KMS-11 (cell line): Measurements from ENCODE around the gene PTGIS.
A peak's percentile ranks its signal among the peaks of the same experiment; 100 is the strongest.

ENCODE experiments used
- H2AFZ ChIP-seq: fragments of 200-600 bp; sonication (generic); 2 replicates; pipeline ENCODE4 v1.6.1; 2016; ENCODE audit warnings: antibody characterized with exemption, mixed run types, low read depth
- H3K27ac ChIP-seq: fragments of 200-600 bp; sonication (generic); 2 replicates; pipeline ENCODE4 v1.6.1; 2016; ENCODE audit warnings: mild to moderate bottlenecking, mixed run types
- H3K27me3 ChIP-seq: fragments of 200-600 bp; sonication (generic); 2 replicates; pipeline ENCODE4 v1.6.1; 2017; ENCODE audit warnings: mild to moderate bottlenecking, low read depth, mixed run types, moderate library complexity; ENCODE audit not compliant: insufficient read depth
- H3K36me3 ChIP-seq: fragments of 200-600 bp; sonication (generic); 2 replicates; pipeline ENCODE4 v1.6.1; 2017; ENCODE audit warnings: mild to moderate bottlenecking, mixed run types; ENCODE audit not compliant: insufficient read depth
- H3K4me1 ChIP-seq: fragments of 200-600 bp; sonication (generic); 2 replicates; pipeline ENCODE4 v1.6.1; 2016; ENCODE audit warnings: mild to moderate bottlenecking, low read depth, mixed run types; ENCODE audit not compliant: poor library complexity, severe bottlenecking
- H3K4me2 ChIP-seq: fragments of 200-600 bp; sonication (generic); 2 replicates; pipeline ENCODE4 v1.7.0; 2016; ENCODE audit warnings: mild to moderate bottlenecking, mixed run types
- H3K4me3 ChIP-seq: fragments of 200-600 bp; sonication (generic); IDR thresholded peaks from 2 replicates; pipeline ENCODE4 v1.6.1; 2017; ENCODE audit warnings: low read depth, low read length, mixed read lengths; ENCODE audit not compliant: insufficient read depth
- H3K79me2 ChIP-seq: fragments of 200-600 bp; sonication (generic); 2 replicates; pipeline ENCODE4 v1.6.1; 2016; ENCODE audit warnings: low read depth, mixed run types; ENCODE audit not compliant: insufficient read depth
- H3K9ac ChIP-seq: fragments of 200-600 bp; sonication (generic); 2 replicates; pipeline ENCODE4 v1.6.1; 2016; ENCODE audit warnings: mild to moderate bottlenecking, mixed run types
- H4K20me1 ChIP-seq: fragments of 200-600 bp; sonication (generic); 2 replicates; pipeline ENCODE4 v1.6.1; 2016; ENCODE audit warnings: mild to moderate bottlenecking, mixed run types; ENCODE audit not compliant: insufficient read depth
- CTCF ChIP-seq: fragments of 200-600 bp; sonication (generic); conservative IDR thresholded peaks from 2 replicates; pipeline ENCODE4 v1.6.1; 2017; ENCODE audit warnings: low read depth, mild to moderate bottlenecking, antibody characterized with exemption, low read length, moderate library complexity, mixed read lengths

PTGIS gene

GRCh38 chr20:49489688-49490087 lies 78.2 kb downstream of the PTGIS start:
- Histone ChIP-seq H3K4me2 (no peak overlapping the region), H3K4me3 (no peak overlapping the region), H4K20me1 (no peaks in the 10 kb centered on the region), H3K9ac (no peak overlapping the region), H3K79me2 (no peaks in the 10 kb centered on the region), H3K27me3 (peaks cover 20% of the 10 kb centered on the region; the same call in 1 of the 2 replicates), H2AFZ (no peak overlapping the region), H3K27ac (no peak overlapping the region), H3K4me1 (no peaks in the 10 kb centered on the region), H3K36me3 (no peaks in the 10 kb centered on the region)
- no peak for TF ChIP-seq CTCF

- H2AFZ ChIP-seq = no peak overlapping the region
- no peak overlapping the region for H3K4me3 ChIP-seq
These were observed 81.9 kb downstream of the PTGIS start for GRCh38 chr20:49486064-49486463.

GRCh38 chr20:49485563-49485962 lies 82.4 kb downstream of the PTGIS start:
- no peak overlapping the region for H2AFZ ChIP-seq
- no peak overlapping the region for H3K4me2 ChIP-seq
- H3K9ac ChIP-seq = no peak overlapping the region
- H3K4me3 ChIP-seq = no peak overlapping the region
- H3K27me3 ChIP-seq = peaks cover 33% of the 10 kb centered on the region
- no peaks in the 10 kb centered on the region for H3K36me3 ChIP-seq
- H3K27ac ChIP-seq = no peak overlapping the region
- TF ChIP-seq CTCF = no peak
- H3K4me1 ChIP-seq = peaks cover 4% of the 10 kb centered on the region
- H3K79me2 ChIP-seq = no peaks in the 10 kb centered on the region
- H4K20me1 ChIP-seq = no peaks in the 10 kb centered on the region

More at GRCh38 chr20:49486064-49486463, 81.9 kb downstream of the PTGIS start:
- H3K9ac ChIP-seq = no peak overlapping the region
- H3K27me3 ChIP-seq = peaks cover 31% of the 10 kb centered on the region
- H3K4me1 ChIP-seq = peaks cover 4% of the 10 kb centered on the region
- TF ChIP-seq CTCF = no peak
- no peaks in the 10 kb centered on the region for H3K79me2 ChIP-seq
- no peaks in the 10 kb centered on the region for H4K20me1 ChIP-seq
- no peak overlapping the region for H3K27ac ChIP-seq
- no peak overlapping the region for H3K4me2 ChIP-seq
- no peaks in the 10 kb centered on the region for H3K36me3 ChIP-seq

GRCh38 chr20:49484180-49485140 lies 83.5 kb downstream of the PTGIS start:
- no peak overlapping the region for H3K4me3 ChIP-seq
- peak; percentile 69 for TF ChIP-seq CTCF
- H3K79me2 ChIP-seq = no peaks in the 10 kb centered on the region
- H3K4me2 ChIP-seq = peak overlapping the region; percentile 64
- no peak overlapping the region; the same call in 1 of the 2 replicates for H3K9ac ChIP-seq
- H3K27me3 ChIP-seq = peaks cover 33% of the 10 kb centered on the region
- H3K4me1 ChIP-seq = peaks cover 4% of the 10 kb centered on the region
- H4K20me1 ChIP-seq = no peaks in the 10 kb centered on the region
- peak overlapping the region; percentile 84 for H2AFZ ChIP-seq
- H3K36me3 ChIP-seq = no peaks in the 10 kb centered on the region
- no peak overlapping the region for H3K27ac ChIP-seq
